GM10248 (cell line): ENCODE results near the gene CRK.
"Not testable (repeated sequence)": the region's sequence is repeated elsewhere in the genome, so short reads cannot be mapped to it uniquely, and the experiment has no call there.

Source experiments
- CTCF ChIA-PET: fragments of 300-600 bp; sonication (Branson Sonifier 250); formaldehyde crosslinking; extraction: SDS; loops from one replicate; lab custom pipeline; 2021; ENCODE audit warnings: antibody characterized with exemption; lab: Yijun Ruan, JAX
- POLR2A ChIA-PET: fragments of 350-650 bp; sonication (Branson Sonifier 250); formaldehyde crosslinking; extraction: SDS; loops from one replicate; lab custom pipeline; 2020; ENCODE audit warnings: antibody characterized with exemption; lab: Yijun Ruan, JAX
- DNase-seq: peaks from one replicate; pipeline ENCODE4 v3.0.0; 2012; ENCODE audit errors: extremely low spot score
- CTCF ChIP-seq: IDR thresholded peaks from 2 replicates; pipeline ENCODE4 v1.5.1; 2012; ENCODE audit warnings: mild to moderate bottlenecking, low read depth; ENCODE audit errors: extremely low read depth, missing control alignments, control extremely low read depth

CRK gene

GRCh38 chr17:1420981-1421380 lies 35.1 kb downstream of the CRK start:
- CTCF ChIA-PET, result no interaction called here
- DNase-seq, result no peak
- POLR2A ChIA-PET, result no interaction called here
- no peak for TF ChIP-seq CTCF

GRCh38 chr17:1420163-1420562 lies 35.9 kb downstream of the CRK start:
- DNase-seq, result no peak
- POLR2A ChIA-PET, result no interaction called here
- TF ChIP-seq CTCF, result no peak
- CTCF ChIA-PET, result no interaction called here

- POLR2A ChIA-PET, DNase-seq: not testable (repeated sequence)
- CTCF ChIA-PET, result interaction anchor here (1.4 kb wide), 1 partner anchor 53 kb away, joined by 4 read pairs; no protein-coding TSS in a partner anchor
These were observed 37.6 kb downstream of the CRK start for GRCh38 chr17:1418476-1418875.

GRCh38 chr17:1416414-1416813 lies 39.6 kb downstream of the CRK start:
- TF ChIP-seq CTCF, result no peak
- ChIA-PET CTCF (no interaction called here), POLR2A (interaction anchor here (0.6 kb wide), 1 partner anchor 26 kb away, joined by 3 read pairs; no protein-coding TSS in a partner anchor)
- no peak for DNase-seq

GRCh38 chr17:1414634-1415033 lies 41.4 kb downstream of the CRK start:
- DNase-seq, result no peak
- TF ChIP-seq CTCF, result no peak
- ChIA-PET POLR2A (no interaction called here), CTCF (interaction anchor here (0.8 to 2.1 kb wide), 5 partner anchors 9 to 49 kb away, joined by 3 to 13 read pairs (median 5); partner anchors contain the start of gene YWHAE)

GRCh38 chr17:1414001-1414574 lies 41.9 kb downstream of the CRK start:
- DNase-seq, result no peak
- TF ChIP-seq CTCF, result no peak
- POLR2A ChIA-PET, result no interaction called here
- CTCF ChIA-PET, result interaction anchor here (0.8 to 2.1 kb wide), 5 partner anchors 9 to 49 kb away, joined by 3 to 13 read pairs (median 5); partner anchors contain the start of gene YWHAE

- POLR2A ChIA-PET, result no interaction called here
- TF ChIP-seq CTCF, result no peak
- DNase-seq, result no peak
- CTCF ChIA-PET, result interaction anchor here (2.0 to 2.1 kb wide), 2 partner anchors 11 to 48 kb away, joined by 7 to 13 read pairs; no protein-coding TSS in a partner anchor
These were observed 42.7 kb downstream of the CRK start for GRCh38 chr17:1413281-1413791.
